Measurements from ENCODE around the gene RNU4-1. TPM values are rescaled to one million over a fixed set of nuclear protein-coding genes. Genes with fewer than 3 reads are reported as not detected.
"Not testable (repeated sequence)": the region's sequence is repeated elsewhere in the genome, so short reads cannot be mapped to it uniquely, and the experiment has no call there.

The RNU4-1 gene
- total RNA-seq: under 1 TPM in 2 of 3 donors, not detected in 1; under 0.01 TPM

DNA sequence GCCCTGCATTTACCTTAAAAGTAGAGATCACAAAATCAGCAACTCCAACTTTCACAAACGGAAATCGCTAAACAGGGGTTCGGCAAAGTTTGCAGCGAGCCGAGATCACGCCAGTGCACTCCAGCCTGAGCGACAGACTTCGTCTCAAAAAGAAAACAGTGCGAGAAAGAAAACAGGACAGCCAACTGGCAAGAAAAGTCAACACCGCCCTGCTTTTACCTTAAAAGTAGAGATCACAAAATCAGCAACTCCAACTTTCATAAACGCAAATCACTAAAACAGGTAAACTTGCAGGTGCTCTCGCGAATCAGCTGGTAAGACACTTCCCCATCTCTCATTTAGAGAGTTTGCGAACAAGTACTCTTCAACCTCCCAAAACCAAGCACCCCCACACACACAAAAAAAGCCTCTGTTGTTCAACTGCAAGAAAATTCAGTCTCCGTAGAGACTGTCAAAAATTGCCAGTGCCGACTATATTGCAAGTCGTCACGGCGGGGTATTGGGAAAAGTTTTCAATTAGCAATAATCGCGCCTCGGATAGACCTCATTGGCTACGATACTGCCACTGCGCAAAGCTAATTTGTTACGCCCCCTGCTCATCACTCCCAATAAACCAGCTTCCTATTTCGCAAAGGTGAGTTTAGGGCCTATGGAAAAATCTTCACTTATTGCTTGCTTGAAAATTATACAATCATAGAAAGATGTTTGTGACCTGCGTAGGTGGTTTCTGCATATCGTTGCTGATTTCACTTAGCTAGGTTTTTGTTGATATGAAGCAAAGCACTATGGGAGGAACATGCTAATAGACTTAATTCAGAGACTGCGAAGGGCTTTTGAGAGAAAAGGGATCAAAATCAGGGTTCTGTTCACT, at the start of gene RNU4-1:
TSS of gene RNU4-1 (minus strand) at position 577 of the 871 bp plus-strand sequence.
- Histone ChIP-seq H3K27ac (peak within 1 kb of the TSS; percentile 98 to 99), H3K27me3 (no peaks in the 10 kb centered on the region), H3K9me3 (no peaks in the 10 kb centered on the region), H3K4me3 (peak within 1 kb of the TSS; percentile 43 to 71 (median 66)), H3K4me1 (no peaks in the 10 kb centered on the region), H3K36me3 (no peaks in the 10 kb centered on the region)
- intact Hi-C loops (cut with DNase I; ENCODE audit: low total_unique reads): no loop called here
- peak; percentile 65 to 76 for DNase-seq (ENCODE audit: low spot score in 2 of 2)
- TF ChIP-seq, protein P1, sequence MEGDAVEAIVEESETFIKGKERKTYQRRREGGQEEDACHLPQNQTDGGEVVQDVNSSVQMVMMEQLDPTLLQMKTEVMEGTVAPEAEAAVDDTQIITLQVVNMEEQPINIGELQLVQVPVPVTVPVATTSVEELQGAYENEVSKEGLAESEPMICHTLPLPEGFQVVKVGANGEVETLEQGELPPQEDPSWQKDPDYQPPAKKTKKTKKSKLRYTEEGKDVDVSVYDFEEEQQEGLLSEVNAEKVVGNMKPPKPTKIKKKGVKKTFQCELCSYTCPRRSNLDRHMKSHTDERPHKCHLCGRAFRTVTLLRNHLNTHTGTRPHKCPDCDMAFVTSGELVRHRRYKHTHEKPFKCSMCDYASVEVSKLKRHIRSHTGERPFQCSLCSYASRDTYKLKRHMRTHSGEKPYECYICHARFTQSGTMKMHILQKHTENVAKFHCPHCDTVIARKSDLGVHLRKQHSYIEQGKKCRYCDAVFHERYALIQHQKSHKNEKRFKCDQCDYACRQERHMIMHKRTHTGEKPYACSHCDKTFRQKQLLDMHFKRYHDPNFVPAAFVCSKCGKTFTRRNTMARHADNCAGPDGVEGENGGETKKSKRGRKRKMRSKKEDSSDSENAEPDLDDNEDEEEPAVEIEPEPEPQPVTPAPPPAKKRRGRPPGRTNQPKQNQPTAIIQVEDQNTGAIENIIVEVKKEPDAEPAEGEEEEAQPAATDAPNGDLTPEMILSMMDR (IDR thresholded peaks at IDR 0.05): no peak
- TF ChIP-seq POLR2A (IDR thresholded peaks at IDR 0.05) (peak; percentile 58), POLR2AphosphoS5 (IDR thresholded peaks at IDR 0.05) (peak; percentile 81 to 99 (median 83))

DNA sequence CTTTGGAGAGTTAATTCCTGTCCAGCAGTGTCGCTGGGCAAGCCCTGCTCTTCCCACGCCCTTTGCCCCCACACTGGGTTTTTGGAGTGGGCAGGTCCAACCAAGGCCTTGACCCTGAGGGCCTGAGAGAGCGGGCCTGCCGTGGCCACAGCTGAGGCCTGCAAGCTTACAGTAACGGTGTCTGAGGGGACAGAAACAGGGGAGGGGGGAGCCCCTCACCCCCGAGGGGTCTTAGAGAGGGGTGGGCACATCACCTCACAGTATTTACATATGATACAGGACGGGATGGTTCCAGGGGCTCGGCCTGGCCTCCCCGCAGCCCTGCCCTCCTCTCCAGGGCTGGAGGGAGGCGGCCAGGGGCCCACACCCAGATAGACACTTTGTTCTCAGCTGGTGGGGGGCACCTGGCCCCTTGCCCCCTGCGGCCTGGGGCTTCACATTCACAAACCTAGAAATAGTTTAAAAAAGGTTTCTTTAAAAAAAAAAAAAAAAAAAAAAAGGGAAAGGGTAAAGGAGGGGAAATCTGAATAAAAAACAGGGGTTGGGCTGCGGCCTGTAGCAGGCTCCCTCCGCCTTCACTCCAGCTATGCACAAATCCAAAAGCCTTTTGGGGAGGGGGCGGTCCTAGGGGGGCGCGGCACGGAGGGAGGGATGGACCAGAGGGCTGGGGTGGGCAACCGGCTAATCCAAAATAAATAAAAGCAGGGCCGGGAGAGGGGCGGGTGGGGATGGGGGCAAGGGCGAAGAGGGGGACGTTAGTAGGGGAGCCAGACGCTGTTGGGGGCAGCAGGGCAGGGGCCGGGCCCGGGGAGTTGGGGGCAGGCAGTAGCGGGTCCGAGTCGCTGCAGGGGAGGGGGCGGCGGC, 49.4 kb upstream of the RNU4-1 start:
- Histone ChIP-seq H3K4me1 (no peaks in the 10 kb centered on the region), H3K4me3 (no peak overlapping the region), H3K27me3 (no peaks in the 10 kb centered on the region), H3K27ac (no peak overlapping the region), H3K9me3 (no peaks in the 10 kb centered on the region), H3K36me3 (no peaks in the 10 kb centered on the region)
- intact Hi-C loops (cut with DNase I; ENCODE audit: low total_unique reads): no loop called here
- TF ChIP-seq POLR2A (IDR thresholded peaks at IDR 0.05): no peak
- TF ChIP-seq, protein P1 (IDR thresholded peaks at IDR 0.05): no peak
- TF ChIP-seq POLR2AphosphoS5 (IDR thresholded peaks at IDR 0.05): no peak
- DNase-seq (ENCODE audit: low spot score in 2 of 2): no peak

DNA sequence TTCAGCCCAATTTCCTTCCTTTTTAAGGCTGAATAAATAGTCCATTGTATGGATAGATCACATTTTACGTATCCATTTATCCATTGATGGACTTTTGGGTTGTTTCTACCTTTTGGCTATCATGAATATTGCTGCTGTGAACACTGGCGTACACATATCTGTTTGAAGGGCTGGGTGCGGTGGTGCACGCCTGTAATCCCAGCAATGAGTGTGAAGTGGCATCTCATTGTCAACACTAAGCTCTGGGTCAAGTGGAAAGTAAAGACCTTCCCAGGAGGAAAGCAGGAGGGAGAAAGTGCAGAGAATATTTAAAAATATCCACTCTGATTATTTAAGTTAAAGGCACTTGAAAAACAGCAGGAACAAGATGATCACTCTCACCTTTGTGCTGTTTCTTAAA, 46.2 kb upstream of the RNU4-1 start:
- Histone ChIP-seq H3K4me1 (no peaks in the 10 kb centered on the region), H3K36me3 (no peaks in the 10 kb centered on the region), H3K27me3 (no peaks in the 10 kb centered on the region), H3K9me3 (no peaks in the 10 kb centered on the region), H3K4me3 (no peak overlapping the region), H3K27ac (no peak overlapping the region)
- intact Hi-C loops (cut with DNase I; ENCODE audit: low total_unique reads): no loop called here
- no peak for DNase-seq (ENCODE audit: low spot score in 2 of 2)
- TF ChIP-seq POLR2AphosphoS5 (IDR thresholded peaks at IDR 0.05) (no peak), POLR2A (IDR thresholded peaks at IDR 0.05) (no peak)
- TF ChIP-seq, protein P1 (IDR thresholded peaks at IDR 0.05): no peak

DNA sequence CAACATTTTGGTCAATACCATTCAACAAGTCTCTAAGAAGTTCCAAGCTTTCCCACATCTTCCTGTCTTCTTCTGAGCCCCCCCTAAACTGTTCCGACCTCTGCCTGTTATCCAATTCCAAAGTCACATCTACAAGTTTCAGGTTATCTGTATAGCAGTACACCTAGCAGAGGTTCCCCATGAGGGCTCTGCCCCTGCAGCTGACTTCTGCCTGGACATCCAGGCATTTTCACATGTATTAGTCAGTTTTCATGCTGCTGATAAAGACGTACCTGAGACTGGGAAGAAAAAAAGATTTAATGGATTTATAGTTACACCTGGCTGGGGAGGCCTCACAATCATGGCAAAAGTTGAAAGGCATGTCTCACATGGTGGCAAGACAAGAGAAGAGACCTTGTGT, 44.7 kb upstream of the RNU4-1 start:
- no peaks in the 10 kb centered on the region for H3K4me1 ChIP-seq
- no peaks in the 10 kb centered on the region for H3K9me3 ChIP-seq
- no peaks in the 10 kb centered on the region for H3K27me3 ChIP-seq
- DNase-seq (ENCODE audit: low spot score in 2 of 2): no peak
- TF ChIP-seq POLR2AphosphoS5 (IDR thresholded peaks at IDR 0.05): no peak
- TF ChIP-seq POLR2A (IDR thresholded peaks at IDR 0.05): no peak
- TF ChIP-seq, protein P1 (IDR thresholded peaks at IDR 0.05): no peak
- H3K27ac ChIP-seq: no peak overlapping the region
- H3K36me3 ChIP-seq: no peaks in the 10 kb centered on the region
- H3K4me3 ChIP-seq: no peak overlapping the region
- intact Hi-C loops (cut with DNase I; ENCODE audit: low total_unique reads): no loop called here

DNA sequence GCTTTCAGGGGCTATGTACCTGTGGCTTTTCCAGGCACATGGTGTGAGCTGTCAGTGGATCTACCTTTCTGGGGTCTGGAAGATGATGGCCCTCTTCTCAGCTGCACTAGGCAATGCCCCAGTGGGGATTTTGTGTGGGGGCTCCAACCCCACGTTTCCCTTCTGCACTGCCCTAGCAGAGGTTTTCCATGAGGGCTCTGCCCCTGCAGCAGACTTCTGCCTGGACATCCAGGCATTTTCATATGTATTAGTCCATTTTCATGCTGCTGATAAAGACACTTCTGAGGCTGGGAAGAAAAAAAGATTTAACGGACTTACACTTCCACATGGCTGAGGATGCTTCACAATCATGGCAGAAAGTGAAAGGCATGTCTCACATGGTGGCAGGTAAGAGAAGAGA, 43.4 kb upstream of the RNU4-1 start:
- H3K27me3 ChIP-seq; H3K4me1 ChIP-seq; H3K27ac ChIP-seq; DNase-seq (ENCODE audit: low spot score in 2 of 2); H3K4me3 ChIP-seq; H3K9me3 ChIP-seq; H3K36me3 ChIP-seq; intact Hi-C loops (cut with DNase I; ENCODE audit: low total_unique reads): not testable (repeated sequence)

All from breast epithelium (tissue), 4 donors.